Kidney (tissue), 14 donors: ENCODE measurements around the gene CASP6. TPM values are rescaled to one million over a fixed set of nuclear protein-coding genes. Genes with fewer than 3 reads are reported as not detected.

ENCODE experiments used
- DNase-seq, 5 donors: peaks; one replicate each; pipeline ENCODE4 v3.0.0-alpha.2; 2013 to 2020
- FAIRE-seq: peaks from 2 replicates; lab custom pipeline; 2012; peaks lifted over from hg19 to GRCh38; lab: Jason Lieb, UNC
- H3K27ac ChIP-seq, 2 donors: one replicate each; pipeline ENCODE4 v1.7.0; 2013; ENCODE audit warnings: low read depth in 2 of 2, low read length in 2 of 2, inconsistent platforms in 1 of 2
- H3K27me3 ChIP-seq: one replicate; pipeline ENCODE4 v1.7.1; 2013; ENCODE audit warnings: low read length, inconsistent platforms; ENCODE audit not compliant: control insufficient read depth, insufficient read depth
- H3K36me3 ChIP-seq, 3 donors: one replicate each; pipeline versions ENCODE4 v1.7.0 to v1.7.1; 2013; ENCODE audit warnings: low read length in 3 of 3, control low read depth in 1 of 3, inconsistent platforms in 1 of 3; ENCODE audit not compliant: insufficient read depth in 3 of 3, control insufficient read depth in 2 of 3
- H3K4me1 ChIP-seq, 3 donors: one replicate each; pipeline versions ENCODE4 v1.7.0 to v1.7.1; 2013; ENCODE audit warnings: low read length in 3 of 3, inconsistent platforms in 1 of 3, low read depth in 1 of 3; ENCODE audit not compliant: control insufficient read depth in 2 of 3, insufficient read depth in 2 of 3
- H3K4me3 ChIP-seq, 3 donors: one replicate each; pipeline versions ENCODE4 v1.7.0 to v1.8.1; 2013; ENCODE audit warnings: low read length in 3 of 3, control low read depth in 1 of 3, inconsistent platforms in 1 of 3
- H3K9ac ChIP-seq, 3 donors: one replicate each; pipeline versions ENCODE4 v1.7.0 to v1.7.1; 2013; ENCODE audit warnings: low read length in 3 of 3, control low read depth in 1 of 3, inconsistent platforms in 1 of 3
- H3K9me3 ChIP-seq, 3 donors: one replicate each; pipeline versions ENCODE4 v1.7.0 to v1.7.1; 2013; ENCODE audit warnings: low read length in 3 of 3, control low read depth in 1 of 3, inconsistent platforms in 1 of 3; ENCODE audit not compliant: control insufficient read depth in 2 of 3, insufficient read depth in 1 of 3
- CTCF ChIP-seq: IDR thresholded peaks from 3 replicates; pipeline ENCODE4 v1.5.1; 2012; ENCODE audit warnings: mild to moderate bottlenecking, moderate library complexity, borderline replicate concordance; ENCODE audit not compliant: insufficient read depth; ENCODE audit errors: extremely low read depth
- intact Hi-C: fragments of 100-400 bp; cut with DNase I; formaldehyde crosslinking; loops from one replicate; pipeline ENCODE4 v1.11.1; 2022
- polyA plus RNA-seq: library from polyadenylated mRNA; stranded (reverse); fragments of 350-450 nt; fragmentation: Illumina TruSeq; extraction: RNeasy Lipid Tissue Mini Kit (QIAGEN cat#74804); gene quantifications from one replicate; pipeline ENCODE4 v1.2.3, GENCODE V29; 2014; ENCODE audit warnings: low read depth, low replicate concordance; ENCODE audit not compliant: insufficient read depth
- total RNA-seq: library from RNA; stranded (reverse); fragmentation: NEBNext Ultra II Directional; extraction: Animal tissue kit (Norgen Biotek cat#: 25700); gene quantifications from one replicate; pipeline ENCODE4 v1.2.1, GENCODE V29; 2021
- donor health status: control.
- donor health status: control.
- donor health status: control.
- donor health status: control.
- donor health status: control.
- donor health status: DM: yes; HTN: yes; CAD: no.
- donor health status: Normal renal cell carcinoma (clear cell type).

CASP6 gene
- total and polyA plus RNA-seq, 2 donors from 2014 or later = 20.7 to 21.6 TPM

GRCh38 chr4:109648266-109648996 lies 54.8 kb downstream of the CASP6 start:
- DNase-seq (no peak), FAIRE-seq (no peak)
- Histone ChIP-seq H3K4me3 (no peak overlapping the region), H3K36me3 (no peaks in the 10 kb centered on the region), H3K9ac (no peak overlapping the region), H3K27me3 (no peaks in the 10 kb centered on the region), H3K9me3 (peaks cover 0 to 24% (median 0%) of the 10 kb centered on the region in 3 donors), H3K4me1 (no peaks in the 10 kb centered on the region), H3K27ac (no peak overlapping the region)
- TF ChIP-seq CTCF = no peak
- intact Hi-C loops = no loop called here

GRCh38 chr4:109645874-109646710 lies 57.2 kb downstream of the CASP6 start:
- intact Hi-C loops = no loop called here
- Histone ChIP-seq H3K4me1 (no peaks in the 10 kb centered on the region), H3K27ac (no peak overlapping the region), H3K9ac (no peak overlapping the region), H3K36me3 (no peaks in the 10 kb centered on the region), H3K9me3 (peaks cover 0 to 9% (median 0%) of the 10 kb centered on the region in 3 donors), H3K27me3 (no peaks in the 10 kb centered on the region), H3K4me3 (no peak overlapping the region)
- no peak for FAIRE-seq
- TF ChIP-seq CTCF = no peak
- DNase-seq = no peak

- no peaks in the 10 kb centered on the region for H3K4me1 ChIP-seq
- H3K27ac ChIP-seq = no peak overlapping the region
- H3K9ac ChIP-seq = no peak overlapping the region
- intact Hi-C loops = no loop called here
- H3K36me3 ChIP-seq = no peaks in the 10 kb centered on the region
- H3K9me3 ChIP-seq = peaks cover 0 to 9% (median 2%) of the 10 kb centered on the region in 3 donors
- no peak for FAIRE-seq
- no peak for DNase-seq
- H3K4me3 ChIP-seq = no peak overlapping the region
- H3K27me3 ChIP-seq = no peaks in the 10 kb centered on the region
- TF ChIP-seq CTCF = no peak
These were observed 62.6 kb downstream of the CASP6 start for GRCh38 chr4:109640644-109641043.

Other genes starting within 250 kb of the CASP6 start
- gene MCUB, start 143.2 kb downstream of the CASP6 start, total RNA-seq = 15.2 TPM
- gene MCUB, start 143.2 kb downstream of the CASP6 start, polyA plus RNA-seq = 2.3 TPM
- gene PLA2G12A, start 26.6 kb upstream of the CASP6 start, total RNA-seq = 42.0 TPM
- gene PLA2G12A, start 26.6 kb upstream of the CASP6 start, polyA plus RNA-seq = 54.0 TPM
- 248 TPM for gene CFI, start 98.6 kb upstream of the CASP6 start, total RNA-seq
- gene CFI, start 98.6 kb upstream of the CASP6 start, polyA plus RNA-seq = 191 TPM
- 14.9 TPM for gene GAR1, start 112.3 kb upstream of the CASP6 start, total RNA-seq
- 21.0 TPM for gene GAR1, start 112.3 kb upstream of the CASP6 start, polyA plus RNA-seq
- gene RRH, start 124.5 kb upstream of the CASP6 start, total RNA-seq = 0.44 TPM
- 0.37 TPM for gene RRH, start 124.5 kb upstream of the CASP6 start, polyA plus RNA-seq
- gene LRIT3, start 144.7 kb upstream of the CASP6 start, total RNA-seq = 0.25 TPM
- gene LRIT3, start 144.7 kb upstream of the CASP6 start, polyA plus RNA-seq = 0.62 TPM
- gene EGF, start 209.4 kb upstream of the CASP6 start, total RNA-seq = 3.3 TPM
- 72.8 TPM for gene EGF, start 209.4 kb upstream of the CASP6 start, polyA plus RNA-seq